ENCODE measurements around the gene FGG.
"Not testable (repeated sequence)": the region's sequence is repeated elsewhere in the genome, so short reads cannot be mapped to it uniquely, and the experiment has no call there.

FGG gene

GRCh38 chr4:154610582-154610981 is 1.9 kb downstream of the FGG start:
- DNase-seq, result no peak

- no peak for DNase-seq
Observed at GRCh38 chr4:154609532-154609931, 2.9 kb downstream of the FGG start.

DNA sequence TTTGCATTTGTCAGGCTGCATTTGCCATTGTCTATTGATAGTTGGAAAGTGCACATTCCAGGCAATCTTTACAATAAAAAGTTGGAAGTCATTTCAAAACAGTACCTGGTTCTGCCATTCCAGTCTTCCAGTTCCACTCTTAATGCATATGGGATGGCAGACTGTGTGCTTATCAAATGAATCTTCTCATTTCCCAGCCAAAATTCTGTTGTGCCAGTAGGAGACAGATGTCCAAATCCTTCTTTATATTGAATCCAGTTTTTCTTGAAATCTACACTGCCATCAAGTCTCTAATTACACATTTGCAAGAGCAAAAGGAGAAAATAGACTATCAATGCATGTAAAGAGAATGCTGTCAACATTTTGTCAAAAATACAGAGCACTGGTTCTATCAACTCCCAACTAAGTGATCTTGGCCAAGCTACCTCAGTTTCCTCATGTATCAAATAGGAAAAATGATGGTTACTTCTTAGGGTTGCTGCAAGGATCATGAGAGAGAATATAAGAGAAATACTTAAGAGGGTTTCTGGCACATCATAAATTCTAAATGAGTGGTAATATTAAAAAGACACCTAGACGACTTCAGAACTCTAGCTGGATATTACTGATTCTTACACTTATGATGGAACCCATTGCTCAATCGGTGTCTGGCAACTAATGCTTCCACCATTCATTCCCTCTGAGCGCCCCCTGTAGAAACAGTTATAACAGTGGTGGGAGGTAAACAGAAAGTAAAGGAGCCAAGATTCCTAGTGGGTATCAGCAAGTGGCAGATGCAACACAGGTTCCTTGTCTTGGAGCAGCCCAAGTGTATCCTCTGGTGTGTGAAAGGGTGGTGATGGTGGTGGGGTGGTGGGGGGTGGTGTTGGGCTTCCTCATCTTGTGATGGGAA is 3.8 kb downstream of the FGG start:
- no peak for DNase-seq

DNA sequence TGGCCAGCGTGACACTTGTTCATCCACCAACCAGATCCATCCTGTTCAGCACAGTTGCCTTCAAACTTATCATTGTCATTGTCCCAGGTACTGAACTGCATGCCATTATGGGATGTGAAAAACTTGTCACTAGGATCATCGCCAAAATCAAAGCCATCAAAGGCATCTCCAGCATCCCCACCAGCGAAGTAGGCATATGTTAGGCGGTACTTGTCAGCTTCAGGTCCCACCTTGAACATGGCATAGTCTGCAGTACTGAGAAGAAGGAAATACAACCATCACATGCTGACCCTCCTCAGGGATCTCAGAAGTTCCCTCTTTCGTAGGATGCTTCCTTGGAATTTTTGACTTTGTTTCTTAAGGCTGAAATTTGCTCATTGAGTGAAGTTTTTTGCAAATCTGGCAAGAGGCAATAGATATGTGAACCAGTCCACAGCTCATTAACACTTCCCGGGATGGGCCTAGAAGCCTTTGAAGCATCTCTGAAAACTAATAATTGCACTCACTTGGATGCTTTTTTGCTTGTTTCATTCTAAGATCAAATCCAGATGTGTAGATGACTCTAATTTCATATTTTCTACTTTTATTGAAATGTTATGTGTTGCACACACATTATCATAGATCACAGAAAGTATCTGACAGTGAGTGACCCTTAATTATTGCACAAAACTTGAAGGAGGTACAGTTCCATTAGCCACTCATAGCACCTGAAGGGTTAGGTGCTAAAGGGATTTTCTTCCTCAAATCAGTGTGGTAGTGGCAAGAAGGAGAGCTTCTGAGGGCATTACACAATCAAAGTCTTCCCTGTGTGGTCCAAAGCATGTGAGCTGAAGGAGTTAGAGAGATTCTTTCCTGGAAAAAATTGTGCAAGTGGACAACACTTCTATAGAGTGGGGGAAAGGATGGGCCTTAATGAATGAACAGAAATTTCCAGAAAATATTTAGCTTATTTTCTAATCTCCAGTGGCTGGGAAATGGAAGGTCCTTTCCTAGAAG is 5.4 kb downstream of the FGG start:
- no peak for DNase-seq

DNA sequence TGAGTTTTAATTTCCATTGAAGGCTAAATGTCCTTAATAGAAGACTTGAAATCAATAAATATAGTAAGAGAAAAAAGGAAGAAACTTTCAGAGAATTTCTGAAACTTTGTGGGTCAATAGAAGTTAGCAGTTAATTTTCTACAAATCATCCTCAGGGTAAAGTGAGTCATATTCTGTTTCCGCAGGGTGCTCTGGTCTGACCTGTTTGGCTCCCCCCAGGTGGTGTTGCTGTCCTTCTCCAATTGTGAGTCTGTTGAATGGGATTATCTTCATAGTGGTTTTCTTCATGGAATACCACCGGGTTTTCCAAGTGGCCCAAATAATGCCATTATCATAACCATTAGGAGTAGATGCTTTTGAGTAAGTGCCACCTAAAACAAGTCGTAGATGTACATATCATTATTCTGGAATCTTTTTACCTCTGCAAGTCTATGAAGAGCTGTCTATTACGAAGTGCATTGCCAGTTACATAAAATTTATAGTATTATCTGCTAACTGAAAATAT is 7.7 kb downstream of the FGG start:
- no peak for DNase-seq

DNA sequence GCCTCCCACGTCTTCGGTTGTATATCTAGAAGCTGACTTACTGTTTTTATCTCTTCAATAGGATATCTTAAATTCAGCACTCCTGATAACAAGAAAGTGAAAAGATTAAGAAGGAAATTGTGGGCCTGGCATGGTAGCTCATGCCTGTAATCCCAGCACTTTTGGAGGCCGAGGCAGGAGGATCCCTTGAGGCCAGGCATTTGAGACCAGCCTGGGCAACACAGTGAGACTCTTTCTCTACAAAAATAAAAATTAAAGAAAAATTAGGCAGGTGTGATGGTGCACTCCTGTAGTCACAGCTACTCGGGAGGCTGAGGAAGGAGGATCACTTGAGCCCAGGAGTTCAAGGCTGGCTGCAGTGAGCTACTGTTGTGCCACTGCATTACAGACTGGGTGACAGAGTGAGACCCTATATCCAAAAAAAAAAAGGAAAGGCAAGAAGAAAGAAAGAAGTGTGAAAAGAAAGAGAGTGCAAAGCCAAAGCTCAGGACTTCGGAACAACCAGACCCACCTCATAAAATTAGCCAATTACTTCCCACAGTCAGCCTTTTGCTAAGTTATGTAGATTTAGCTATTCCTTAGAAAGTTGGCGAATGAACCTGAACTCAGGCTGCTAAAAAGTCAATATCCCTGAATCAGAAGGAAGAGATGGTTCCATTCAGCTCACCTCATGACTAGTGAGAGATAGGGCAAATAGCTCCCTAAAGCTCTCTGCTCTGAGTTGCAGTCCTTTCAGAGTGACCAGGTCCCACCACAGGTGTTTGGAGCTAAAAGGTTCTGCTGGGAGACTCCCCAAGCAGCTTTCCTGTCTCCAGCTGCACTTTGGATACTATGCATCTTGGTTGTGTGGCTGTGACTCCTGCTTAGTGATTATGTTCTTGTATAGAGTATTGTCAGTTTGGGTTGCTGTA is 9.2 kb downstream of the FGG start:
- no peak for DNase-seq

DNA sequence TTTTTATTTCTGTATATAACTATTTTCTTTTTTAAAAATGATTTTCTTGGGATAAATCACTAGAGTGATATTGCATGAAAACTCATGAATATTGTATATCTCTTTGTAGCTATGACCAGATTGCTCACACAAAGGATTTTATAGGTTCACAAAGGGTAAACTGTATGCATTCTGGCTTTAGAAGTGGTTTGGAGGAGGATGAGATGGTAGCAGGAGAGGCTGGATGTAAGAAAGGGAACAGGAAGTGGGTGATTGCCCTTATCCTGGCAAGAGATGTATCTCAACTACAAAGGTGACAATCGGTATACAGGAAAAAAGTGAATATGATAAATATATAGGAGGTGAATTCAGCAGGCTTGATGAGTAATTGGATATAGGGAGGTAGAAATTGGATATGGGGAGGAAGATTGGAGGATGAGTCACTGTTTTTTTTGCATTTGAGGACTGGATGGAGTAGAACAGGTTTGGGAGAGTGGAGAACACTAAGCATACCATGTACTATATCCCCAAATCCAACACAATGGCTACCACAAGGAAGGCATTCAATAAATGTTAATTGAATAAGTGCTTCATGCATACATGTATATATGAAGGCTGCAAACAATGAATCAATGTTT is 9.9 kb downstream of the FGG start:
- DNase-seq, result no peak

- no peak for DNase-seq
Observed at GRCh38 chr4:154597798-154598774, 14.4 kb downstream of the FGG start.

GRCh38 chr4:154597281-154597680 is 15.2 kb downstream of the FGG start:
- not testable (repeated sequence) for DNase-seq

- DNase-seq, result no peak
Observed at GRCh38 chr4:154595807-154596206, 16.6 kb downstream of the FGG start.

DNA sequence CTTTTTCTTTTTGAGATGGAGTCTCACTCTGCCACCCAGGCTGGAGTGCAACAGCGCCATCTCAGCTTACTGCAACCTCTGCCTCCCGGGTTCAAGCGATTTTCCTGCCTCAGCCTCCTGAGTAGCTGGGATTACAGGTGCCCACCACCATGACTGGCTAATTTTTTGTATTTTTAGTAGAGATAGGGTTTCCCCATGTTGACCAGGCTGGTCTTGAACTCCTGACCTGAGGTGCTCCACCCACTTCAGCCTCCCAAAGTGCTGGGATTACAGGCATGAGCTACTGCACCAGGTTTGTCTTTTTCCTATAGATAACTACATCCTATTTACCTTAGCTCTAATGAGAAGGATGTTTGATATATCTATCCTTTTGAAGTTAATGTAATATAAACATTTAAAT is 18.1 kb downstream of the FGG start:
- not testable (repeated sequence) for DNase-seq

DNA sequence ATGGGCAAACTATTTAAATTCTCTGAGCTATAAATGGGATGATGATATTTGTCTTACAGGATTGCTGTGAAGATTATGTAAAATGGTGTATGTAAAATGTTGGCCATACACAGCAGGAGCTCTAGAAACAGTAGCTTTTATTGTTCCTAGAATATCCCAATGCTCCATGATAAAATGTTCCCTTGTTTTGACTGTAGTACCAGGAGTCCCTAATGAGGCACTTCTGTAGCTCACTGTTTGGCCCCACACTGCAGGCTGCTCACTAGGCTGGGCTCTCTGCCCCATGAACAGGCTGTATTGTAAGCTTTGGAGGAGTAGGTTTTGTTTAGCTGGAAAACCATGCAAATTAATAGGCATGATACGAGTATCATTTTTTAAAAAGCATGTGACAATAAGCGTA is 18.6 kb downstream of the FGG start:
- DNase-seq, result no peak

DNA sequence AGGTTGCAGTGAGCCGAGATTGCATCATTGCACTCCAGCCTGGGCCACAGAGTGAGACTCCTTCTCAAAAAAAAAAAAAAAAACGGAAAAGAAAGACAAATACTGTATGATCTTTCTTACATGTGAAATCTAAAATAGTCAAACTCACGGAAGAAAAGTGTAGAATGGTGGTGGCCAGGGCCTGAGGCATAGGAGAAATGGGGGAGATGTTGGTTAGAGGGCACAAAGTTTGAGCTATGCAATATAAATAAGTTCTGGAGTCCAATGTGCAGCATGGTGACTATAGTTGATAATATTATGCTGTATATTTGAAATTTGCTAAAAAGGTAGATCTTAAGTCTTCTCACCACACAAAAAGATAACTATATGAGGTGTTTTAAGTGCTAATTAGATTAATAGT is 20.6 kb downstream of the FGG start:
- no peak for DNase-seq

GRCh38 chr4:154590329-154591006 is 22.0 kb downstream of the FGG start, which contains the start of gene FGA:
TSS of gene FGA (minus strand) at chr4:154590742. CDS start at chr4:154590687, 55 bp downstream.
- no peak for DNase-seq

- DNase-seq, result no peak
Observed at GRCh38 chr4:154589296-154590197, 22.9 kb downstream of the FGG start.

GRCh38 chr4:154588198-154588597 is 24.3 kb downstream of the FGG start:
- DNase-seq, result no peak

DNA sequence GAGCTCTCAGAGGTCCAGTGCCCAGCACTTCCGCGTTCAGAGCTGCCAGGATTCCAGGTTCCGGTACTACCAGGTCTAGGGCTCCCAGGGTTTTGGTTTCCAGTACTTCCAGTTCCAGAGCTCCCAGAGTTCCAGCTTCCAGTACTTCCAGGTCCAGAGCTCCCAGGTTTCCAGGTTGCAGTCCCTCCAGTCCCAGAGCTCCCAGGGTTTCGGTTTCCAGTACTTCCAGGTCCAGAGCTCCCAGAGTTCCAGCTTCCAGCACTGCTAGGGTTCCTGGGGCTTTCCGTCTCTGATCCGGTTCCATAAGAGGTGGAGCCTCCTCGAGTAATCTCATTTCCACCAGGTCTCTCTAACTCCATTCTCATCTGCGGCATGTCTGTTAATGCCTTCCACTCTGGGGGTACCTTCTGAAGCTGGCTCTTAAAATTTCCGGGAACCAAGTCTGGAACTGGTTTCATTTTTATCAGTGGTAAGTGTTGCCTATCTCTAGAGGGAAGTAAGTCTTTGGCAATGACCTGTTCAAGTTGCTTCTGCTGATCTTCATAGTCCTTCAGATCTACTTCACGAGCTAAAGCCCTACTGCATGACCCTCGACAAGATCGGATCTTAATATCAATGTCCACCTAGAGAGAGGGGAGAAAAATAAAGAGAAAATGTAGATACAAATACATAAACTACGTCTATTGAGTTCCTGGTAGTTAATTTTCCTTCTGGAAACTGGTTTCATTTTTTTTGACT is 26.0 kb downstream of the FGG start:
- DNase-seq, result no peak
